Measurements from ENCODE around the gene GTPBP2.

Gene GTPBP2

DNA sequence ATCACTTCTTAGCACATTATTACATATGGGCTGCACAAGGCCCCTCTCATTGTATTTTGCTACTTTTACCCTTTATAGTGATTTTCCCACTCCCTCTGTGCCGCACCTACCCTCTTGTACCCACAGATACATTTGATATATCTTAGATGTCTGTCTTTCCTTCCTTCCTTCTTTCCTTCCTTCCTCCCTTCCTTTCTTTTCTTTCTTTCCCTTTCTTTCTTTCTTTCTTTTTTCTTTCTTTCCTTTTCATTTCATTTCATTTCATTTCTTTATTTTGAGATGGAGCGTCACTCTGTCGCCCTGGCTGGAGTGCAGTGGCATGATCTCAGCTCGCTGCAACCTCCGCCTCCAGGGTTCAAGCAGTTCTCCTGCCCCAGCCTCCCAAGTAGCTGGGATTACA lies 40.9 kb downstream of the GTPBP2 start:
- TF ChIP-seq ZNF274 (IDR thresholded peaks at IDR 0.05; ENCODE audit: low read depth, low read length): no peak
- no peak overlapping the region for H3K4me3 ChIP-seq (ENCODE audit: low read length)

- no peak for TF ChIP-seq ZNF274 (IDR thresholded peaks at IDR 0.05; ENCODE audit: low read depth, low read length)
- H3K4me3 ChIP-seq (ENCODE audit: low read length): no peak overlapping the region
These were observed 44.0 kb downstream of the GTPBP2 start for GRCh38 chr6:43584892-43585570.

- TF ChIP-seq ZNF274 (IDR thresholded peaks at IDR 0.05; ENCODE audit: low read depth, low read length): no peak
- no peak overlapping the region for H3K4me3 ChIP-seq (ENCODE audit: low read length)
These were observed 46.2 kb downstream of the GTPBP2 start for GRCh38 chr6:43582911-43583310.

GRCh38 chr6:43579171-43579570 lies 49.9 kb downstream of the GTPBP2 start:
- TF ChIP-seq ZNF274 (IDR thresholded peaks at IDR 0.05; ENCODE audit: low read depth, low read length): no peak
- peak overlapping the region; percentile 12; the same call in 1 of the 2 replicates for H3K4me3 ChIP-seq (ENCODE audit: low read length)

- peak overlapping the region; percentile 12 for H3K4me3 ChIP-seq (ENCODE audit: low read length)
- no peak for TF ChIP-seq ZNF274 (IDR thresholded peaks at IDR 0.05; ENCODE audit: low read depth, low read length)
These were observed 50.3 kb downstream of the GTPBP2 start for GRCh38 chr6:43578748-43579147.

DNA sequence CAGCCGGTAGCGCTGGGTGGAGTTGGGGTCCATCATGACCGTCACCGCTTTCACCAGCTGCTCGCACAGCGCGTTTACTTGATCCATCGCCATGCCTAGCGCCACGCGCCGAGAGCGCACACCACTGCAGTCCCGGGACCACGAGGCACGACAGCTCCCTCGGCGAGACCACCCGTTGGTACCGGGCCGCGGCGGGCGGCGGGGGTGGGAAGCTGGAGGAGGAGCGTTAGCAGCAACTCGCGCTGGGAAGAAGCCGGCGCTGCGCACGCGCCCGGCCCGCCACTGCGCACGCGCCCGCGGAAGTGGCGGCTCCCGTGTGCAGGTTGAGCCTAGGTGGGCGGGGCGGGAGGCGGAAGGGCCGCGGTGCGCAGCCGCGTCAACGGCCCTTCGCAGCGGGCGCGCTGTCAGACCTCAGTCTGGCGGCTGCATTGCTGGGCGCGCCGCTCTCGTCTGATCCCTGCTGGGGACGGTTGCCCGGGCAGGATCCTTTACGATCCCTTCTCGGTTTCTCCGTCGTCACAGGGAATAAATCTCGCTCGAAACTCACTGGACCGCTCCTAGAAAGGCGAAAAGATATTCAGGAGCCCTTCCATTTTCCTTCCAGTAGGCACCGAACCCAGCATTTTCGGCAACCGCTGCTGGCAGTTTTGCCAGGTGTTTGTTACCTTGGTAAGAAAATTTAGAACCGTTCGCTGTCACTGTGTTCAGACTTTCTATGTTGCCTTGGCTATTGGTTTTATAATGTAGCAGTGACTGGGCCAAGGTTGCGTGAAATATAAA lies 53.1 kb downstream of the GTPBP2 start, which contains the start of the genes POLH and XPO5:
POLH (plus strand) TSS at position 414 of the 780 bp plus-strand sequence. CDS start 6,135 bp downstream, outside the sequence.
XPO5 (minus strand) TSS at position 267 of the 780 bp plus-strand sequence; CDS start at position 93, 174 bp downstream.
- no peak for TF ChIP-seq ZNF274 (IDR thresholded peaks at IDR 0.05; ENCODE audit: low read depth, low read length)
- H3K4me3 ChIP-seq (ENCODE audit: low read length): peak within 1 kb of the TSS; percentile 98

GRCh38 chr6:43575105-43575771 lies 53.8 kb downstream of the GTPBP2 start:
- no peak for TF ChIP-seq ZNF274 (IDR thresholded peaks at IDR 0.05; ENCODE audit: low read depth, low read length)
- peak overlapping the region; percentile 64 for H3K4me3 ChIP-seq (ENCODE audit: low read length)

DNA sequence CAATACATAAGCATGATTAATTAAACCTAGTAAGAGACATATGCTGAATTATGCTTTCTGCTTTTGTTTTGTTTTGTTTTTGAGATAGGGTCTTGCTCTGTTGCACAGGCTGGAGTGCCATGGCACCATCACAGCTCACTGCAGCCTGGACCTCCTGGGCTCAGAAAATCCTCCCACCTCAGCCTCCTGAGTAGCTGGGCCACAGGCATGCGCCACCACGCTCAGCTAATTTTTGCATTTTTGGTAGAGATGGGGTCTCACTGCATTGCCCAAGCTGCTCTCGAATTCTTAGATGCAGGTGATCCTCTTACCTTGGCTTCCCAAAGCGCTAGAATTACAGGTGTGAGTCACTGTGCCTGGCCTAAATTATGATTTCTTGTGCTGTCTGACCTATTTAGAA lies 57.0 kb downstream of the GTPBP2 start:
- no peak overlapping the region for H3K4me3 ChIP-seq (ENCODE audit: low read length)

GRCh38 chr6:43570876-43571441 lies 58.1 kb downstream of the GTPBP2 start:
- no peak for TF ChIP-seq ZNF274 (IDR thresholded peaks at IDR 0.05; ENCODE audit: low read depth, low read length)

More for the DNA sequence above, 57.0 kb downstream of the GTPBP2 start:
- TF ChIP-seq ZNF274 (IDR thresholded peaks at IDR 0.05; ENCODE audit: low read depth, low read length): no peak

More at GRCh38 chr6:43570876-43571441, 58.1 kb downstream of the GTPBP2 start:
- no peak overlapping the region for H3K4me3 ChIP-seq (ENCODE audit: low read length)

Data from GM08714 (cell line).